Measurements from ENCODE around the gene VPS36.
"Not testable (repeated sequence)": the region's sequence is repeated elsewhere in the genome, so short reads cannot be mapped to it uniquely, and the experiment has no call there.

The VPS36 gene

GRCh38 chr13:52383366-52383765, 67.1 kb downstream of the VPS36 start:
- no peak for DNase-seq (ENCODE audit: extremely low read depth in 1 of 2, low read depth in 1 of 2)

- DNase-seq (ENCODE audit: extremely low read depth in 1 of 2, low read depth in 1 of 2), result no peak
Observed at GRCh38 chr13:52378312-52378711, 72.1 kb downstream of the VPS36 start.

- no peak for DNase-seq (ENCODE audit: extremely low read depth in 1 of 2, low read depth in 1 of 2)
Observed at GRCh38 chr13:52377898-52378297, 72.5 kb downstream of the VPS36 start.

- no peak for DNase-seq (ENCODE audit: extremely low read depth in 1 of 2, low read depth in 1 of 2)
Observed at GRCh38 chr13:52374873-52375411, 75.5 kb downstream of the VPS36 start.

- DNase-seq (ENCODE audit: extremely low read depth in 1 of 2, low read depth in 1 of 2), result no peak
Observed at GRCh38 chr13:52374389-52374788, 76.0 kb downstream of the VPS36 start.

- not testable (repeated sequence) for DNase-seq (ENCODE audit: extremely low read depth in 1 of 2, low read depth in 1 of 2)
Observed at GRCh38 chr13:52373277-52373676, 77.2 kb downstream of the VPS36 start.

GRCh38 chr13:52371736-52372247, 78.6 kb downstream of the VPS36 start:
- DNase-seq (ENCODE audit: extremely low read depth in 1 of 2, low read depth in 1 of 2), result no peak

GRCh38 chr13:52366291-52366690, 84.1 kb downstream of the VPS36 start:
- DNase-seq (ENCODE audit: extremely low read depth in 1 of 2, low read depth in 1 of 2), result no peak

Data from stimulated activated CD8-positive, alpha-beta memory T cell treated with anti-CD3 and anti-CD28 coated beads, Interleukin-7, amount 100 ng/mL, for 48 hours (primary cell).